Activated T-cell treated with anti-CD3 and anti-CD28 coated beads for 24 hours (primary cell): ENCODE measurements around the gene NKAIN4.
"Not testable (repeated sequence)": the region's sequence is repeated elsewhere in the genome, so short reads cannot be mapped to it uniquely, and the experiment has no call there.

ENCODE experiments used
- DNase-seq: peaks from one replicate; pipeline ENCODE4 v3.0.0-alpha.2; 2020; ENCODE audit warnings: low read depth

NKAIN4 gene

GRCh38 chr20:63235399-63235983 lies 18.8 kb downstream of the NKAIN4 start, which contains the start of gene BIRC7:
Gene BIRC7 (plus strand): TSS chr20:63235905. CDS start chr20:63236097, 192 bp downstream.
- no peak for DNase-seq

- no peak for DNase-seq
These were observed 19.4 kb downstream of the NKAIN4 start for GRCh38 chr20:63234693-63235398.

- DNase-seq, result no peak
These were observed 20.3 kb downstream of the NKAIN4 start for GRCh38 chr20:63233924-63234323.

- DNase-seq, result no peak
These were observed 21.3 kb downstream of the NKAIN4 start for GRCh38 chr20:63233061-63233344.

GRCh38 chr20:63232235-63233060 lies 21.8 kb downstream of the NKAIN4 start:
- DNase-seq, result no peak

GRCh38 chr20:63230800-63231268 lies 23.4 kb downstream of the NKAIN4 start:
- DNase-seq, result no peak

GRCh38 chr20:63228806-63229205 lies 25.5 kb downstream of the NKAIN4 start:
- no peak for DNase-seq

- no peak for DNase-seq
These were observed 27.0 kb downstream of the NKAIN4 start for GRCh38 chr20:63227260-63227659.

GRCh38 chr20:63226042-63226943 lies 28.0 kb downstream of the NKAIN4 start:
- no peak for DNase-seq

- DNase-seq, result no peak
These were observed 29.2 kb downstream of the NKAIN4 start for GRCh38 chr20:63225082-63225454.

GRCh38 chr20:63224412-63225081 lies 29.7 kb downstream of the NKAIN4 start:
- DNase-seq, result no peak

GRCh38 chr20:63223826-63224207 lies 30.4 kb downstream of the NKAIN4 start:
- DNase-seq, result no peak

GRCh38 chr20:63223121-63223825 lies 31.0 kb downstream of the NKAIN4 start:
- peak; percentile 38 for DNase-seq

- DNase-seq, result no peak
These were observed 31.7 kb downstream of the NKAIN4 start for GRCh38 chr20:63222541-63222940.

- not testable (repeated sequence) for DNase-seq
These were observed 32.7 kb downstream of the NKAIN4 start for GRCh38 chr20:63221400-63222053.

- DNase-seq, result no peak
These were observed 33.4 kb downstream of the NKAIN4 start for GRCh38 chr20:63220696-63221399.

GRCh38 chr20:63219866-63220521 lies 34.3 kb downstream of the NKAIN4 start:
- no peak for DNase-seq

- no peak for DNase-seq
These were observed 34.8 kb downstream of the NKAIN4 start for GRCh38 chr20:63219447-63219821.
